NCI-H82 treated with DMSO at 0.1 percent for 48 hours (cell line): ENCODE results near the gene TBC1D2.
A peak's percentile ranks its signal among the peaks of the same experiment; 100 is the strongest.
"Not testable (repeated sequence)": the region's sequence is repeated elsewhere in the genome, so short reads cannot be mapped to it uniquely, and the experiment has no call there.

ENCODE experiments used
- DNase-seq: peaks from one replicate; lab custom pipeline; 2025; ENCODE audit not compliant: unreplicated experiment; lab: John Stamatoyannopoulos, UW

TBC1D2 gene

GRCh38 chr9:98275159-98275558 lies 19.7 kb upstream of the TBC1D2 start:
- DNase-seq, result no peak

DNA sequence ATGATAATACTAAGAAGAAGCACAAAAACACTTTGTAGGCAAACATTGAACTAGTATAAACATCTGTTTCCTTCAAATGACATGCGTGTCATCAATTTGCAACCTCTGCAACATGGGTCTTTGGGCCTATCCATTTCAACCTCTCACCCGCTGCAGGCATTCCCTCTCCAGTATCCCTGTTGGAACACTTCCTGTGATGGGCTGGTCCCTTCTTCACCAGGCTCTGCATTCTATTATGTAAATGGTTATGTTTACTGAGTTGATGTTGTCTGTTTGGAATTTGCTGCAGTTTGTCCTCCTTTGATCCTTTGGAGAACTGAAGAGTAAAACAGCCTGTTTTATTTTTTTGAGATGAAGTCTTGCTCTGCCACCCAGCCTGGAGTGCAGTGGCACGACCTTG lies 16.6 kb upstream of the TBC1D2 start:
- no peak for DNase-seq

DNA sequence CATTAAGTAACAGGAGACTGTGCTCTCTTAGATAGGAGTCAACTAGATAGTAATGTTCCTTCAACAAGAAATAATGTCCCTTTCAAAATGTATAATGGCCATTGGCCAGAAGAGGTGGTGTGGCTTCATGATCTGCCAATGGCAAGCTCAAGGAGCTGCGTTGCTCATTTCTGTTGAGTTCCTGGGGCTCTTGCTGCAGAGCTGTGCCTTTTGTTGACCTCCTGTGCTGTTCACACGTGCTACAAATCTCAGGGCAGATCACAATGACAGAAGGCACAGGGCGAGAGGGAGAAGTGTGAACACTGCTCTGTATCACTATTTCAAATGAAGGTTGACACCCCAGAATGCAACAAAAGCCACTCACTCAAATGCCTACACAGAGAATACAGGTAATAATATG lies 16.0 kb upstream of the TBC1D2 start:
- DNase-seq, result no peak

DNA sequence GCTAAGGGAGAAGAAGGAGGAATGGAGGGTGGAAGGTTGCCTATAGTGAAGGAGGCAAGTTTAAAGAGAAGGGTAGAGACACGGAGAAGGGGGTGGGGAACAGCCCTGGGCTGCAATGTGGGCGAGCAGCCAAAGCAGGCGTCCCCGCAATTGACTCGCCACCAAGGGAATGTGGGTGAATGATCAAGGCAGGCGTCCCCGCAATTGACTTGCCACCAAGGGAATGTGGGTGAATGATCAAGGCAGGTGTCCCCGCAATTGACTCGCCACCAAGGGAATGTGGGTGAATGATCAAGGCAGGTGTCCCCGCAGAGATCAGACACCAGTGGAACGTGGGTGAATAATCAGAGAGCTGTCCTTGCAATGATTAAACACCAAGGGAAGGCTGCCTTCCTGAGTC lies 14.8 kb upstream of the TBC1D2 start:
- DNase-seq, result not testable (repeated sequence)

GRCh38 chr9:98269652-98270051 lies 14.2 kb upstream of the TBC1D2 start:
- DNase-seq, result not testable (repeated sequence)

DNA sequence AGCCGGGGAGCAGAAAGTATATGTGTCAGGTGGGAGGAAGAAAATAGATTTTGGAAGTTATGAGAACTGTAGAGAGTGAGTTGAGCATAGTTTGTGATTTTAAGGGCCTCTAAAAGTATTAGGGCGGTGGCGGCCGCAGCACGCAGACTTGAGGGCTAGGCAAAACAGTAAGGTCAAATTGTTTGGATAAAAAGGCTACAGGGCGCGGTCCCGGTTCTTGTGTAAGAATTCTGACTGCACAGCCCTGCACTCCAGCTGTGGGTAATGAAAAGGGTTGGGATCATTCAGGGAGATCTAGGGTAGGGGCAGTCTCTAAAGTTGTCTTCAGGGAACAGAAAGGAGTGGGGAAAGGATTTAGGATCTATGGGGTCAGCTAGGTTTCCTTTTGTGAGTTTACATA lies 12.1 kb upstream of the TBC1D2 start:
- not testable (repeated sequence) for DNase-seq

DNA sequence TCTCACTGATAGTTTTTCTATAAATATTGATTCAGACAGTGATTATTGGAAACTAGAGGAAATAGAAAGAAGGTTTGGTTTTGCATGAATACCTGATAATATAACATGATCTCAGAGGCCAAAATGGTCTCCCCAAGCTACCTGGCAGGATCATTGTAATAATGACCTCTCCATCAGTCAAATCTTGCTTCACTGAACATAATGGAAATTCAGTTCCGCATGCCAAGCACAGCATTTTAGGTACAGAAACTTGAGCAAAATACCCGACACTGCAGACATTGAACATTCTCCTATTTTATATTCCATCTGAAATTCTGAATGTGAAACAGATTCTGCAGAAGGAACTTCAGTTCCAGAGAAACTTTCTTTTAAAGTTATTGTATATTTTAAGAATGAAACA lies 9.1 kb upstream of the TBC1D2 start:
- DNase-seq, result no peak

DNA sequence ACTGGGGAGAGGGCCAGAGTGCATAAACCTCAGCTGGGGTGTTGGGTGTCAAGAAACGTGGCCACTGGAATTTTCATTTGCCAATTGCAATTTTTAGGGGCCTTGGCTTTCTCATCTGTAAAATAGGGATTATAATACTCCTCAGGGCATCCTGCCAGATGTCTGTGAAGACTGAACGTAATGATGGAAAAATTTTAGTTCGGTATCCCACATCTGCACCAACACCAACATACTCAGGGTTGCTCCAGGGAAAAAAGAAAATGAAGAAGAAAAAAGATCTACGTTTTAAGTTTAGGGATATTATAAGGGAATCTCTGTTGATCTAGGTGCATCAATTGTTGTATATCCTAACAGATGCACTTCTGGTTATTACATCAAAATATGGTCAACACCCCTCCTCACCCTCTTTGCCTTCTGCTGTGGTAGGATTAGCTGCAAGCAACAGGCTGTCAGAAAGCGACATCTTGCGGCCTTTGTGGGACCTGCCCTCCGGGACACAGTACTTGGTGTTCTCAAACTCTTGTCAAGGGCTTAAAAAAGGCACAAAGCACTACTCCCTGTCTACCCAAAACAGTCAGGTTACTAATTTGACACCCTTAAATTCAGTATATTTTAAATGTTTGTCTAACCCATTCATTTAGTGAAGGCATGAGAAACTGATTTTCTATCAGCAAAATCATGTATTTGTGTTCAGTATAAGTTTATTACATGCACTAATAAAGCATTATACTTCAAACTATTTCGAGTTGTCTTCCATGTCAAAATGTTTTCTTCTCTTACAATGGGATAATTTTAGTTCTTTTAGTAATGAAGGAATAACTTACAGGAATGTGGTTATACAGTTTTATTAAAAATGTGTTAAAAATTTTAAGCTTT lies 8.3 kb upstream of the TBC1D2 start:
- peak; percentile 78 for DNase-seq

DNA sequence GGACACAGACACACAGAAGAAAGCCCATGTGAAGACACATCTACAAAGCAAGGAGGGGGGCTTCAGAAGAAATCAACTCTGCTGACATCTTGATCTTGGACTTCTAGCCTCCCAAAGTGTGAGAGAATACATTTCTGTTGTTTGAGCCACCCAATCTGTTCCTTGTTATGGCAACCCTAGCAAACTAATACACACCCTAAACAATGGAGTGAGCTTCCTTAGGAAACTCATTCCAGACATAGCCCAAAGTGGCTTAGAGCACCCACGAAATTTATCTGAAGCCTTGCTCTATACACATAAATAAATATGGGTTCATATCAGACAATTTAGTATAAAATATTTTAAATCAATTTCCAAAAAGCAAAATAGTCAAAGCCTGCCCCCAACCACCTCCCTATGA lies 7.6 kb upstream of the TBC1D2 start:
- no peak for DNase-seq

DNA sequence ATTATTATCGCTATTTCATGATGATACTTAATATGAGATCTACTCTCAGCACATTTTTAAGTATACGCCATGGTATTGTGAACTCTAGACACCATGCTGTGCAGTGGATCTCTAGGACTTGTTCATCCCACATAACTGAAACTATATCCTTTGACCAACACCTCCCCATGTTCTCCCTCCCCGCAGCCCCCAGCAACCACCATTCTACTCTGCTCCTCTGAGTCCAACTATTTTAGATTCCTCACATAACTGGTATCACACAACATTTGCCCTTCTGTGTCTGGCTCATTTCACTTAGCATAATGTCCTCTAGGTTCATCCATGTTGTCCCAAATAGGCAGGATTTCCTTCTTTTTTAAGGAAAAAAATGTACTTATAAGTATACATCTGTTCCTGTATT lies 6.6 kb upstream of the TBC1D2 start:
- no peak for DNase-seq

- DNase-seq, result peak; percentile 27
Measured at GRCh38 chr9:98260635-98261034, 5.2 kb upstream of the TBC1D2 start.

DNA sequence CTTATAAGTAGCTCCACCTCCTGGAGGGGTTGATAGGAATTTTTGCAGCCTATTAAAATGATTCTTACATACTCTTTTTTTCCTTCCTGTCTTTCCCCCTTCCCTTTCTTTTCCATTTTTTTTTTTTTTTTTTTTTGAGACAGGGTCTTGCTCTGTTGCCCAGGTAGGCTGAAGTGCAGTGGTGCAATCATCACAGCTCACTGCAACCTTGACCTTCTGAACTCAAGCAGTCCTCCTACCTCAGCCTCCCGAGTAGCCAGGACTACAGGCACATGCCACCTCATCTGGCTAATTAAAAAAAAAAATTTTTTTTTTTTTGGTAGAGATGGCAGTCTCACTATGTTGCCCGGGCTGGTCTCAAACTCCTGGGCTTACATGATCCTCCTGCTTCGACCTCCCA lies 4.3 kb upstream of the TBC1D2 start:
- DNase-seq, result no peak

DNA sequence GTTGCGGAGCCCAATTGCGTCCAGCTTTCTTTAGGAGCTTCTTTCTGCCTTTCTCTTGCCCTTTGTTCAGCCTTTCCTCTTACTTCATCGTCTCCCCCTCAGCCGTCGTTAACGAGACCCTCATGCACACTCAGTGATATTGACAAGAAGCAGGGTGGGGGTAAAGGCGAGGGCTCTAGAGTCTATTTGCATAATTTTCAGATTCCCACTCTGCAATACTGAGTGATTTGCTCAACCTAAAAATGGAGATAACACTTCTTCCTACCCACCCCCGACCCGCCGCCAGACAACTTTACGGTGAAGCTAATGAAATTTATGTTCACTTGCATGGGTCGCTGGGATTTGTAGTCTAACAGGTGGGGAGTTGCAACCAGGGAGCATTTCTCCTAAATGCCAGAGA lies 1.3 kb upstream of the TBC1D2 start:
- DNase-seq, result peak; percentile 9

- DNase-seq, result no peak
Measured at GRCh38 chr9:98255061-98255577, 330 bp downstream of the TBC1D2 start.

- no peak for DNase-seq
Measured at GRCh38 chr9:98254228-98255060, 1.0 kb downstream of the TBC1D2 start.

- no peak for DNase-seq
Measured at GRCh38 chr9:98253565-98253964, 1.9 kb downstream of the TBC1D2 start.

- no peak for DNase-seq
Measured at GRCh38 chr9:98251551-98251950, 3.9 kb downstream of the TBC1D2 start.

DNA sequence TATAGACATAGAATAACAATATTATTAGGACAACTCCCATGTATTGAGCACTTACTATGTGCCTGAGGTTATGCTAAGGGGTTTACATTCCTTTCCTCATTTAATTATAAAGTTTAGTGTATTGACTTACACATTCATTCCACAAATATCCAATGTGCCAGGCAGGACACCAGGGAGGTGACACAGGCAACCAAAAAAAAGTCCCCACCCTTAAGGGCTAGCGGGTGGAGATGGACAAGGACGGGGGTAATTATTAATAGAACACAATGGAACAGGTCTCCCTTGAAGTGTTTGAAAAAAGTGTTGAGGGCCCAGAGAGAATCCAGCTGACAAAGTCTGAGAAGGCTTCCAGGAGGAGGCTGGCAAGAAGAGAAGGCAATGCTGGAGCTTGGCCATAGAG lies 5.7 kb downstream of the TBC1D2 start:
- DNase-seq, result no peak

DNA sequence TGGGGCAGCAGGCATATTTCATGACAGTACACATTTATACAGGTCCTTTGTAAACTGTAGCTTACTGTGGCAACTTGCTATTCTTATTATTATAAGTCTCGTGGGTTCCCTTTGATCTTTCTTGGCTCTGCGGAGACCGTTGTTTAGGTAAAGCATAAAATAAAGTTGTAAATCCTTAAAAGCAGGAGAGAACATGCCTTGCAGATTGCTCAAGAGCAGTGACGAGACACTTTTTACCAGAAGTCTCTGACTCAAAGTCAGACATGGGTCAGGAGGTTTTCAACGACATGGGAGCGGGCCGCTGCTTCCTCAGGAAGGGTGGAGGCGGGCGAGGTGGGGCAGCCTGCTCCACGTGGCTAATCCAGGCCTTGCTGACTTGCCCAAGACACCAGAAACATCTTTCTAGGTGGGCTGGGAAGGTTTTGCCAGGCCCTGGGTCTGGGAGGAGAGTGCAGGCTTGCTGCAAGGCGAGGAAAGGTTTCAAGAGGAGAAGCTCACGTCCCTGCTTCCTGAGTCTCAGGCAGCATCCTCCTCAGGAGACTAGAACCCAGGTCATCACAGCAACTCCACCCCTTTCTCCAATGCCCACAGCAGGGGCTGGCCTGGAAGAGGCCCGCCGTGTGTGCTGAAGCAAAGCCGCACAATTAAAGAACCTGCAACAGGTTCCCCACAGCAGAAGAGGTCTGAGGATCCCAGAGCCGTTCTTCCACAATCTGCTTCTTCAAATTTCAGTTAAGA lies 6.5 kb downstream of the TBC1D2 start:
- DNase-seq, result no peak

- DNase-seq, result no peak
Measured at GRCh38 chr9:98247831-98248657, 7.4 kb downstream of the TBC1D2 start.
